Spleen (tissue), 7 donors: ENCODE results near the gene GRK4.
"Not testable (repeated sequence)": the region's sequence is repeated elsewhere in the genome, so short reads cannot be mapped to it uniquely, and the experiment has no call there.

ENCODE experiments used
- POLR2AphosphoS5 ChIP-seq, 3 donors: sonication (generic); formaldehyde crosslinking; IDR thresholded peaks; one replicate each; pipeline ENCODE4 v1.5.1; 2017; ENCODE audit warnings: antibody characterized with exemption in 3 of 3
- TF ChIP-seq, protein P1 (sequence below), 11 experiments: fragments of 200-600 bp in 7 of 11; fragments of 450-650 bp in 4 of 11; sonication (generic) in 4 of 11; IDR thresholded peaks in 8 of 11; conservative IDR thresholded peaks in 3 of 11; 1 replicate in 7 of 11; 2 replicates in 4 of 11; pipeline versions ENCODE4 v1.4.0 to v1.8.0; 2016 to 2021; ENCODE audit warnings: antibody characterized with exemption in 11 of 11, inconsistent platforms in 4 of 11, mild to moderate bottlenecking in 1 of 11
- donor health status: DM: no; HTN: no; CAD: no; lungs with moderate emphysema.
- donor health status: DM: no; HTN: no; CAD: no.
- donor health status: DM: no; HTN: no; CAD: no.

DNA sequence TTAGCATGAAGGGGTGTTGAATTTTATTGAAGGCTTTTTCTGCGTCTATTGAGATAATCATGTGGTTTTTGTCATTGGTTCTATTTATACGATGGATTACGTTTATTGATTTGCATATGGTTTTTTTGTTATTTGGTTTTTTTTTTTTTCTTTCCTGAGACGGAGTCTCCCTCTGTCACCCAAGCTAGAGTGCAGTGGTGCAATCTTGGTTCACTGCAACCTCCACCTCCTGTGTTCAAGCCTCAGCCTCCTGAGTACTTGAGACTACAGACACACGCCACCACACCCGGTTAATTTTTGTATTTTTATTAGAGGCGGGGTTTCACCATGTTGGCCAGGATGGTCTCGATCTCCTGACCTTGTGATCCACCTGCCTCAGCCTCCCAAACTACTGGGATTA, 44.7 kb upstream of the GRK4 start:
- TF ChIP-seq, protein P1, sequence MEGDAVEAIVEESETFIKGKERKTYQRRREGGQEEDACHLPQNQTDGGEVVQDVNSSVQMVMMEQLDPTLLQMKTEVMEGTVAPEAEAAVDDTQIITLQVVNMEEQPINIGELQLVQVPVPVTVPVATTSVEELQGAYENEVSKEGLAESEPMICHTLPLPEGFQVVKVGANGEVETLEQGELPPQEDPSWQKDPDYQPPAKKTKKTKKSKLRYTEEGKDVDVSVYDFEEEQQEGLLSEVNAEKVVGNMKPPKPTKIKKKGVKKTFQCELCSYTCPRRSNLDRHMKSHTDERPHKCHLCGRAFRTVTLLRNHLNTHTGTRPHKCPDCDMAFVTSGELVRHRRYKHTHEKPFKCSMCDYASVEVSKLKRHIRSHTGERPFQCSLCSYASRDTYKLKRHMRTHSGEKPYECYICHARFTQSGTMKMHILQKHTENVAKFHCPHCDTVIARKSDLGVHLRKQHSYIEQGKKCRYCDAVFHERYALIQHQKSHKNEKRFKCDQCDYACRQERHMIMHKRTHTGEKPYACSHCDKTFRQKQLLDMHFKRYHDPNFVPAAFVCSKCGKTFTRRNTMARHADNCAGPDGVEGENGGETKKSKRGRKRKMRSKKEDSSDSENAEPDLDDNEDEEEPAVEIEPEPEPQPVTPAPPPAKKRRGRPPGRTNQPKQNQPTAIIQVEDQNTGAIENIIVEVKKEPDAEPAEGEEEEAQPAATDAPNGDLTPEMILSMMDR (IDR thresholded peaks at IDR 0.05 in 8 of 11, conservative IDR thresholded peaks at IDR 0.05 in 3 of 11): not testable (repeated sequence)
- TF ChIP-seq POLR2AphosphoS5 (IDR thresholded peaks at IDR 0.05): not testable (repeated sequence)
